ENCODE data around the gene COMT.
"Not testable (repeated sequence)": the region's sequence is repeated elsewhere in the genome, so short reads cannot be mapped to it uniquely, and the experiment has no call there.

COMT gene

DNA sequence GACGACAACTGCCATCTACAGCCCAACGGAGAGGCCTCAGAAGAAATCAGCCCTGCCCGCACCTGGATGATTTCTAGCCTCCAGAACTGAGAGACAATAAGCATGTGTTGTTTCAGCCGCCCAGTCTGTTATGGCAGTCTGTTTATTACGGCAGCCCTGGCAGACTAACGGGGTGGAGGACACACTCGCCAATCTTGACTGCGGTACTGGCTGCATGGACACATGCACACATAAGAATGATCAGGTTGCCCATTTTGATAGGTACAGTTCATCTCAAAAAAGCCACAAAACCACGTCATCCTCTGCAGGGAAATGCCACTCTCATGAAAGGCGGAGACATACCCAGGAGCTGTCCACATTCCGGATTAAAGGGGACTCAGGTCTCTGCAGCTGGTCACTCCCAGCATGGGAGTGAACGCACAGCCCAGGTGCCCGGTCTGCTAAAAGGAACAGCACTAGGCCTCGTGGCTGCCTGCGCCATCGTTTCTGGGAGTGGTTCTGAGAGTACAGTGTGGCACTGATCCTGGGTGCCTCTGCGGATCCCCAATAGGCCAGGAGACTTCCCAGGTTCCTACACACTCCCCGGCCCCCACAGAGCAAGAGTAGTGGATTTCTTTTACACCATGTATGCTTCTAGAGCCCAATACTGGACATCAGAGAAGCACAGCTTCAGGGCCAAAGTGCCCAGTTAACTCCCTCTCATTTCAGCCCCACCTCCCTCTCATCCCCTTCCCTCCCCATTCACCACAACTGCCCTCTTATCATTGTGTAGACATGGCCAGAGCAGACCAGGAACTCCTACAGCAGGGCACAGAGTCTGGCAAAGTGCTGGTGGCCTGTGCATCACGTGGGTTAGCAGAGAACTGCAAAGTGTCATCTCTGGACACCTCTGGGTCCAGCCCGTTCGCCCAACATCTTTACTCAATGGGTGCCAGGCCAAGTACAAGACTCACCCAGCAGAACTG lies 11.7 kb upstream of the COMT start:
- DNase-seq (ENCODE audit: low spot score), result no peak

DNA sequence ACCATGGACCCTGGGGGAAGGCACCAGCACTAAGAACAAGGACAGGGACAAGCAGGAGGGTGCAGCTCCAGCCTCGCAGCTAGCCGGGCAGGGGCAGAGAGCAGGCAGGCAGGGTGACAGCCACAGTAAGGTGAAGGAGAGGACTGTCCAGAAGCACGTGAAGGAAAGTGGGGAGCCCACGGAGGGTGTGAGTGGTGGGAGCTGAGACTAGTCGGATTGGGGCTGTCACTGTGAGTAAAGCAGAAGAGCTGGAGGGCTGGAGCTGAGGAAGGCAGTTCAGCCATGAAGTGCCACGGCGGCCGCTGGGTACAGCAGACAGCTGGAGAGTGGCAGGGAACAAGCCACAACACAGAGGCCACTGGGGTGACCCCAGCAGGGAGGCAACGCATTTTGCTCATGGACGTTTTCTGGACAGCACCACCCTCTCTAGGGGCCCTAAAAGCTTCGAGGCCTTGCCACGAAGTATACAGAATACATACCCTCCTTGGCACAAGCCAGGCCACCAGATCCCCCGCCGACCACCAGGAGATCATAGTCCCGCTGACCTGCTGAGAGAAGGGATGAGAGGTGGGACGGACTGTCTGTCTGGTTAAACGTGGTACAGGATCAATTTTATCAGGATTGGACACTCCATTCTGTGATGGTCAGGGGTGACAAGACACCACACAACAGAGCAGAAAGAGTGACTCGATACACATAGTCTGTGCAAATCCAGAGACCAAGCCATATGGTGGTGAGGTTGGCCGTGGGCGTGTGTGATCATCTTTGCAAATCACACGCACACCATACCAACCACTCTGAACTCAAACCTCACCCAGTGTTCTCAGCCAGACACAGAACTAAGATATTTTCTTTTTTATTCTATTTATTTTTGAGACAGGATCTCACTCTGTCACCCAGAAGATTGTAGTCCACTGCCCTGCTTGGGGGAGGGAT lies 10.8 kb upstream of the COMT start:
- DNase-seq (ENCODE audit: low spot score), result no peak

DNA sequence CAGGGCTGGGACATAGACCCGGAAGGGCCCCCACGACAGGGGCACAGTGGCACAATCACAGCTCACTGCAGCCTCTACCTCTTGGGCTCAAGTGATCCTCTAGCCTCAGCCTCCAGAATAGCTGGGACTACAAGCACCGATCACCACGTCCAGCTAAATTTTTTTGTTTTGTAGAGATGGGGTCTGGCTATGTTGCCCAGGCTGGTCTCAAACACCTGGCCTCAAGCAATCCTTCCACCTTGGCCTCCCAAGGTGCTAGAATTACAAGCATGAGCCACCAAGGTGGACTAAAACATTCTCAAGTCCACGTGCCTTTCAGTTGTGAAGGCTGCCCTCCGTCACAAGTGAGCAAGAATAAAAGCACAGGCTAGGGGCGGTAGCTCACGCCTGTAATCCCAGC lies 10.1 kb upstream of the COMT start:
- DNase-seq (ENCODE audit: low spot score), result no peak

DNA sequence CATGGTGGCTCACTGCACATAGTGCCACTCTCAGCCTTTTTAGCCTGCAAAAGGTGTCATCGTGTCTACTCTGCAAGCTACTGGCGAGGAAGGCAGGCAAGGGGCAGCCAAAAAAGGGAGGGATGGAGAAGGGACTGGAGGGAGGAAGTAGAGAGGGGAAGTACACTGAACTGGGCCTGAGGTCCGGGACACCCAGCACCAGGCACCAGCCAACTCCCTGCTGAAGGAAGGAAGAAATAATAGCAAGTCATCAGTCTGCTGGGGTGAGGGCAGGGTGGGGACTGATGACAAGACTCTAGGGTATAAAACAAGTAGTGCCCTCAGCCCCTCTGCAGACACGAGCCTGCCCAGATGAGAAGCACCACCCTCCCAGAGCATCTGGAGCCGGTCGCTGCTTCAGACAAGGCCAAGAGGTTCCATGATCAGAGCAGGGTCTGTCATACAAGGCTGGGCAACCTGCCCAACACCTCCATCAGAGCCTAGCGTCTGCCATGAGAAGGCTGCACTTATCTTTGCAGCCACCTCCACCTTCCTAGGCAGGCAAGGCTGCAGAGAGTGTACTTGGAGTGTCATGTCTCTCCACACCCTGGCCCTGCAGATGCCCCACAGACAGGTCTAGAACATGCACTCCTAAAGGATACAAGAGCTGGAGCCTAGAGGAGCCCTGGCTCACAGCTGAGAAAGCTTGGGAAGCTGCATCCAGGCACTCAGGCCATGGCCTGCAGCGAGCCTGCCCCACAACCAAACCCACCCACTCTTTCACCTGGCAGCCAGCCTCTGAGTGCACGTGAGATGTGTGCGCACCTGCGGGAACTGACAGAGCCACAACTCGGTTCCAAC lies 9.0 kb upstream of the COMT start:
- DNase-seq (ENCODE audit: low spot score), result no peak

DNA sequence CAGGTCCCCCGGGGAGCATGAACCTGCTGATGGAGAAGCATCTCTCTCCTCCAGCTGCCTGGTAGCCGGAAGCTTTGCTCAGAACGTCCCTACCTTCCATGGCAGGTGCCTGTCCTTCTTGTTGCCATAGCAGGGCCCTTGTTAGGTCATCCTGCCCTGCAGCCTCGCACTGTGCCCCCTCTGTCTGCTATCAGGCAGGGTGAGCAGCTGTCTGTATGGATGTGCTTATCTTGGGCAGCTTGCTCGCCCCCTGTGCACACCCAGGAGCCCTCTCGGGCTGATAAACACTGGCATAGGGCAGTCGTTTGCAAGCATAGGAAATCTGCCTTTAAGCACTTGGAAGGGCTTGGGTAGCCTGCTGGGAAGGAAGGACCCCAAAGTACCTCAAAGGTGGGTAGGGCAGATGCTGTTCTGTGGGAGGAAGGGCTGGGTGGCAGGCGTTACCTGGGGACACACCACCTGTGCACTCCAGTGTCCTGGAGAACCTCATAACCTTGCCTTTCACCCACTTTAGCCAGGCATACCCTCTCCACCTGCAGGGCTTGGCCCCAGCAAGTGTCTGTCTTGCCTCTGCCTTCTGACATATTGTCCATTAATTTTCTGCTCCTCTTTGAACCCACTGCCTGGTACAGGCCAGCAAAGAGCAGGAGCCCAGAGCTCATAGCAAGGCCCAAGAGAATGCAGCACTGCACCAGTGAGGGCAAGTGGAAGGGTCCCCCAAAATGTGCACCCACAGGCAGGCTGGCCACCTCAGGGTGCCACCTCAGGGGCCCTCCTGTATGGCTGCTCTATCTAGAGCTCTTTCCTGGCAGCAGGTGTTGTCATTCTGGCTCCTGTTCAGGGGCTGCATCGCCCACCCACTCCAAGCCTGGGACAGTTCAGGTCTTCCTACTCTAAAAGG lies 8.0 kb upstream of the COMT start:
- peak; percentile 20 for DNase-seq (ENCODE audit: low spot score)

DNA sequence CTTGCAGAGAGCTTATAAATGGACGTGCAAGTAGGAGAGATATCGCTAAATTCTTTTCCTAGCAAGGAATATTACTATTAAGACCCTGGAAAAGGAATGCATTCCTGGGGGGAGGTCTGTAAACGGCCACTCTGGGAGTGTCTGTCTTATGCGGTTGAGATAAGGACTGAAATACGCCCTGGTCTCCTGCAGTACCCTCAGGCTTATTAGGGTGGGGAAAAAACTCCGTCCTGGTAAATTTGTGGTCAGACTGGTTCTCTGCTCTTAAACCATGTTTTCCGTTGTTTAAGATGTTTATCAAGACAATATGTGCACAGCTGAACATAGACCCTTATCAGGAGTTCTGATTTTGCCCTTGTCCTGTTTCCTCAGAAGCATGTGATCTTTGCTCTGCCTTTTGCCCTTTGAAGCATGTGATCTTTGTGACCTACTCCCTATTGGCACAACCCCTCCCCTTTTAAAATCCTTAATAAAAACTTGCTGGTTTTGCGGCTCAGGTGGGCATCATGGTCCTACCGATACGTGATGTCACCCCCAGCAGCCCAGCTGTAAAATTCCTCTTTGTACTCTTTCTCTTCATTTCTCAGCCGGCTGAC lies 6.4 kb upstream of the COMT start:
- DNase-seq (ENCODE audit: low spot score), result not testable (repeated sequence)

DNA sequence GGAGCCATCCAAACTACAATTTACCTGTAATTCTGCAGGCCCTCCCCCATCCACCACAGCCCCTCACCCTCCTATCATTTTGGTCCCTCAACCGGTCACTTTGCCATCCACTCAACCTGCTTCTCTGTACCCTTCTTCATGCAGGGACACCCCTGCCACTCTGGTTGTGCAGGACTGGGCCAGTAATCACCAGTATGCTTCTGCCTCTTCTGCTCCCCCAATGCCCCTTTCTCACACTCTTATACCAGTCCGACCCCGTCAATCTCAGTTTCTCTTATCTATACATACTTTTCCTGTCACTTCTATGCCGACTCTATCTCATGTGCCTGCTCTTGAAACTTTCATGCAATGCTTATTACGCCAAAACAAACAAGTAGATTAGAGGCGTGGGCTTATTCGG lies 5.1 kb upstream of the COMT start:
- no peak for DNase-seq (ENCODE audit: low spot score)

DNA sequence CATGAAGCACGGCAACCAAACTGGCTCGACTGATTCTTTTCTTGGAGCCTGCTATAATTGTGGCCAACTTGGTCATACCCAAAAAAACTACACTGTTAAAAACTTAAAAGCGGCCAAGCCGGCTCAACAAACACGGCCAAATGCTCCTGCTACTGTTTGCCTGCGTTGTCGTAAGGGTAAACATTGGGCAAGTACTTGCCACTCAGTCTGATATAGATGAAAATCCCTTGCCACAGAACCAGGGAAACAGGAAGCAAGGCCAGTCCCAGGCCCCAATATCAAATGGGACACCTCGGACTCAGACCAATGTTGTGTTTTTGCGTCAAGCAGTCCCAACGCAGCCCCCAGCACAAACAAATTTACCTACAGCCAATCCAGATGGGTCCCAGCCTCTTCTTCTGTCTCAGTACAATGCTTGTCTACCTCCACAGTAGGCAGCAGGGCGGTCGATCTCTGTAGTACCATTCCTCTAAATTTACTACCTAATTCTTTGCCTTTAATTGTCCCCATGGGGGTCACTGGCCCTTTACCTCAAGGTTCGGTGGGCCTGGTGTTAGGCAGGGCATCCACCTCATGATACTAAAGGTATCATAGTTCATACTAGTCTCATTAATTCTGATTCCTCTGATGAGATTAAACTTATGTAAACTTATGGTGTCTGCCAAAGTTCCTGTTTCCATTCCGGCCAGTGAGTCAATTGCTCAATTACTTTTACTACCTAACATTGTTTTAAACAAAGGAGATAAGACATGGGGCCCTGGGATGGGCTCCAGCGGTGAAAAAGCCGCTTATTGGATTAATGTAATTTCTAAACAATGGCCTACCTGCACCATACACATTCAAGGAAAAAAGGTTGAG lies 3.7 kb upstream of the COMT start:
- DNase-seq (ENCODE audit: low spot score), result no peak

DNA sequence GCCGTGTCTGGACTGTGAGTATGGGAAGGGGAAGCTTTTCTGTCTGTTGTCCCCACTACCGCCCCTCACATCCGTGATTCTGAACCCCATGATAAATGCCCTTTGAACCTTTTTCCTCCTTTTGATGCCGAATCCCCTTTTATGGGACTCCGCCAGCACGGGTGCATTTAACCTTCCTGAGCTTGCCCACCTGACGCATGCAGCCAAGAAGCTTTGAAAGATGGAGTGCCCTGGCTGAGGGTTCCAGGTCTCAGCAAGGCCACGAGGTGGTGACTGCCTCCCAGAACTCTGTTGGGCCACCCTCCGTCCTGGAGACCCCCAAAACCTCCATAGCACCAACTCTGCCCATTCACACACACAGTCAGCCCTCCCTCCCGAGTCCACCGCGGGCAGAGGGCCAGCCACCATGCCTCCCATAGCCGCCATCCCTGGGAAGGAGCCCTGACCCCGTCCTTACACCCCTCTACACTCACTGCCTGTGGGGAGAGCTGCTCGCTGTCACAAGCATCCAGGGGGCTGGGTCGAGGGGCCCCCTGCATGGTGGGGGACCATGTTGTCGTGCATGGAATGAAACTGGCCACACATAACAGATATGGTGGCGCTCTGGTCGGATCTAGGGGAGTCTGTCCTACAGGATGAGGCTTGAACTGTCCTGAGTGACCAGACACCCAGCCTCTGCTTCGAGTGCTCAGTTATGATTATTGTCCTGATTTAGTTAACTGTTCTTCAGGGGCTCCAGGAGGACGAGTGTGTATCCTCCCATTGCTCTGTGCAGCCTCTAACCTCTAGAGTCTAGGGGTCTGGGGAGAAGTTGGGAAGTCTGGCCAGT lies 822 bp upstream of the COMT start:
- peak; percentile 33 for DNase-seq (ENCODE audit: low spot score)

DNA sequence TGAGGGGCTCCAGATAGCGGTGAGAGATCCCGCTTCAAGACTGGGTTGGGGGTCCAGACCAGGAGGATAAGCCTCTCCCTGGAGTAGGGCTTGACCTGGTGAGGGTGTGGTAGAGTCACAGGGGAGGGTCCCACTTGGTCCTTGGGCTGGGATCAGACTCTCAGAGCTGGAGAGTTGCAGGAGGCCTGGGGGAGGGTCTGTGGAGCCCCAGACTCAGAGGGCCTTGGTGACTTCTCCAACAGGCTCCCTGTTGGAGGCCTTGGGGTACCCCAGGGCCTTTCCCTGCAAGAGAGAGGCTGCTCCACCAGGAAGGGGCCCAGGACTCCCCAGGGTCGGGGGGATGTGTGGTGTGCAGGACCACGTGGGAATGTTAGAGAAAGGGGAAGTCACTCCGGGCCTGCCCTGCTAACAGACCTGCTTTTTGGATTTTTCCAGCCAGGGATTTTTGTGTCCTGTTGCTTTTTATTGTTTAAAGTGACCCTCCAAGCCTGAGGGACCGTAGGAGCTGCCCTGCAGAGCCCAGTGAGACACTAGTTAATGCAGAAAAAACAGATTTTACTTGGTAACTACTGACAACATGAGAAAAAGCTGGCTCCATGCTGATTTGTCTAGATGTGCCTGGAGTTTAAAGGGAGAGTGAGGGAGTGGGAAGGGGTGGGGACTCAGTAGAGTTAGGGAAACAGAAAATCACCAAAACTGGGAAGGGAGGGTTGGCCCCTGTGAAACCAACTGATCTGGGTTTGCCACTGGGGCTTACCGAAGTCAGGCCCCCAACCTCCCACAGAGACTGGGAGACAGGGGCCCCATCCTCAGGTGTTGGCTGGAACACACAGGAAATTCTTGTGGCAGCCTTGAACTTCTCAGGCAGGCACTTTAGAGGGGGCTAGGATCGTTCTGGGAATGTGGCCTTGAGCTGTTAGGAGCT lies 847 bp downstream of the COMT start:
- peak; percentile 57 for DNase-seq (ENCODE audit: low spot score)

DNA sequence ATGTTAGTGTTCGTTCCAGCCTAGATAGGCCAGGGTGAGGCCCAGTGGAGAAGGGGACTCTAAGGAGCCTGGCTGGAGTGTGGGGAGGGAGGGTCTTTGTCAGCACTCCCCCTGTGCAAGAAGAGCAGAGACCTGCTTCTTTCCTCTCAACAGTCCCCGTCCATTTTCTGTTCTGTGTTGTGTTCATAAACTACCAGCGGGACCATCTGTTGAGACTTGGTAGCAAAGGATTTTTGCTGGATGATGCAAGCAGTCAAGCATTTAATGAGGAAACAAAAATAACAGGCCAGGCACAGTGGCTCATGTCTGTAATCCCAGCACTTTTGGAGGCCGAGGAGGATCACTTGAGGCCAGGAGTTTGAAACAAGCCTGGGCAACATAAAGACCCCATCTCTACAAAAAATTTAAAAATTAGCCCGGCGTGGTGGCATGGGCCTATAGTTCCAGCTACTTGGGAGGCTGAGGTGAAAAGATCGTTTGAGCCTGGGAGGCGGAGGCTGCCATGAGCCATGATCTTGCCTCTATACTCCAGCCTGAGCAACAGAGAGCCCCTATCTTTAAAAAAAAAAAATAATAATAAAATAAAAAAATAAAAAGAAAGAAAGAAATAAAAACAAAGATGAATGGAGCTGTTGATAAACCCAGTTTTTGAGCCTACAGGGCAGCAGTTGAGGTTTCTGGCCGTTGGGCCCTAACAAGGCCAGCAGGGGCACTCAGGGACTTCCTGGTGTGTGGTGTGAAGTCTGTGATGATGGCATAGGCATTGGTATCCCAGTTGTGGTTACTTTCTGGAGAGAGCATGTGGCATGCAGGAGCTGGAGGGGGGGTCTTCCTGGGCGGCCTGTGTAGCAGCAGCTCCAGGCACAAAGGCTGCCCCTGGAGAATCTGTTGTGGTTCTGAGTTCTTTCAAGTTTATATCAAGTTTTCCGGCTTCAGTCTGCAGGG lies 1.8 kb downstream of the COMT start:
- DNase-seq (ENCODE audit: low spot score), result peak; percentile 37

DNA sequence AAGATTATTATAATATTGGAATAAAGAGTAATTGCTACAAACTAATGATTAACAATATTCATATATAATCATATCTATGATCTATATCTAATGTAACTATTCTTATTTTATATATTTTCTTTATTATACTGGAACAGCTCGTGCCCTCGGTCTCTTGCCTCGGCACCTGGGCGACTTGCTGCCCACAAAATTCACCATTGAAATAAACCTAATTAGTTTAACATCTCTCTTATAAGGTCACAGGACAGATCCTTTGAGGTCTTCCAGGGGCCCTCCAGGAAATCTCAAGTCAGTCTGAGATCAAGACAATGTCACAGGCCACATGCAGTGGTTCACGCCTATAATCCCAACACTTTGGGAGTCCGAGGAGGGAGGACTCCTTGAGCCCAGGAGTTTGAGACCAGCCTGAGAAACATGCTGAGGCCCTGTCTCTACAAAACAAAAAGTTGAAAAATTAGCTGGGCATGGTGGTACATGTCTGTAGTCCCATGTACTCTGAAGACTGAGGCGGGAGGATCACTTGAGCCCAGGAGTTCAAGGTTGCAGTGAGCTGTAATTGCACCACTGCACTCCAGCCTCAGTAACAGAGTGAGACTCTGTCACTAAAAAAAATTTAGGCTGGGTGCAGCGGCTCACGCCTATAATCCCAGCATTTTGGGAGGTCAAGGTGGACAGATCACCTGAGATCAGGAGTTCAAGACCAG lies 6.6 kb downstream of the COMT start:
- DNase-seq (ENCODE audit: low spot score), result no peak

DNA sequence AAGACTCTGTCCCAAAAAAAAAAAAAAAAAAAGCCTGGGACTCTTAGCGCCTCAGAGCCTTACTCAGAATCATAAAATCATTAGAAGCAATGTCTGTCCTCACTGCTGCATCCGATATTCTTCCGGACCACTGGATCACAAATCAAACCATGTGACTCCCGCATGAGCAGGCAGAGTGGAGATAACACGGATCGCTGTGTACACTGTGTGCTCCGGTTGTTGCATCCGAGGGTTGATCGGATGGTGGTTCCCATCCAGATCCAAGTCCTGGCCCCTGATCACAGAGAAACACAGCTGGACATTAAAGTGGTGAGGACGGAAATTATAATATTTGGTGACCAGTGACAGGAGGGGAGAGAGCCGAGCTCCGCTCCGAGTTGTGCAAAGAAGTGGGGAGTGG lies 9.8 kb downstream of the COMT start:
- peak; percentile 13 for DNase-seq (ENCODE audit: low spot score)

DNA sequence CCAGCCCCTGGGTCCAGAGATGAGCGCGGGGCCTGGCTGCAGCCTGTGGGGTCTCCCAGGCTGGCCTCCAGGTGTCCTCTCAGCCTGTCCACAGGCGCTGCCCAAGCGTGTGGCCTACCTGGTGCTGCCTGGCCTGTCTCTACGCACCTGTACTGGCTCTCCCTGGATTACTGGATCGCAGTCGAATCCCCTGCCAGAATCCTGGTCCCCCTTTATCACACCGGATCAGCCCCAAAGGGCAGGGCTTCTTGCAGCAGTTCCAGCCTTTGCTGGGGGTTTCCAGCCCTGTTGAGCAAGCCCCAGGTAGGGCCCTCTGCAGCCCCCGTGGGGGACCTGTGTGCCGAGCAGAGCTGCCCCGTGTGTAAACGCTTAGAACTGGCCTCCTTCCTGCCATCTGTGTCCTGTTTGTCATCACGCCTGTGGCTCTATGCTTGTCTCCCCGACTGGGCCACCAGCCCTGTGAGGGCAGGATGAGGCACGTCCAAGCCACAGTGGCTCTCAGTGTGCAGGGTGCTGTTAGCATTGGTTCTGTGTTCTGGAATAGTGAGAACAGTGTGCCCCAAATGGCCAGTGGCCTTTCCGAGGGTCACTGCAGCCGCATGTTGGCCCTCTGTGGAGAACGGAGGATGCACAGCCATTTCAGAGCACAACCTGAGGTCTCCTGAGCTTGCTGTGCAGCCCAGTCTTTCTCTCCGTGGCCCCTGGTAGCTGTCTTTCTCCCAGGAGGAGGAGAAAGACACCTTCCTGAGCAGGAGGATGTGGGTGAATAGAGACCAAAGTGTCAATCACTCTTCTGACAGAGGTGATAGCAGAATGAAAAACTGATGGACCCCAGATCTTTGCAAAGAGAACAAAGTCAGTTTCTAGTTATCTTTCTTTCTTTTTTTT lies 13.9 kb downstream of the COMT start:
- DNase-seq (ENCODE audit: low spot score), result no peak

DNA sequence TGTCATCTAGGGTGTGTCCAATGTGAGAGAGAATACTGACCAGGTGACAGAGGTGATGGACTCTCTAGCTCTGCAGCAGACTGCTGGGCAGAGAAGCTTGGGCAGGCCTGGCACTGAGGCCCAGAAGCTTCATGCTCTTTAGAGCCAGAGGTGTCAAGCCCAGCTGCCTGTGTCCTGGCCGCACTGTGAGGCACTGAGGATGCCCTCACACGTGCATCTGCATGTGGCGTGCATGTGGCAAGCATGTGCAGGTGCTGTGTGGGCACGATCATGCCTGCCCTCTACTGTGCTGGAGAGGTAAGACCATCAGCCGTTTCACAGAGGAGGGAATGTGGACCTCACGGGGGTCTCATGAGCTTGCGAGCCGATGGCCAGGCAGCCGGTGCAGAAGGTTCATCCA lies 15.9 kb downstream of the COMT start:
- DNase-seq (ENCODE audit: low spot score), result no peak

Data from D341Med (cell line).